PC-3 (cell line): ENCODE results near the gene TET2. TPM values are rescaled to one million over a fixed set of nuclear protein-coding genes. Genes with fewer than 3 reads are reported as not detected.

Source experiments
- ATAC-seq: fragments of 200-7000 bp; cut with Tn5 transposase; 2 replicates; pipeline ENCODE4 v1.9.1; 2020; ENCODE audit warnings: mild to moderate bottlenecking, moderate library complexity
- BruUV-seq: library from RNA; stranded (reverse); fragments of 400-500 nt; replicated peaks from 2 replicates; lab custom pipeline; 2021; lab: Mats Ljungman, UMichigan
- CTCF ChIA-PET: fragments of 300-600 bp; sonication (Branson Sonifier 250); formaldehyde crosslinking; loops from one replicate; lab custom pipeline; 2022; ENCODE audit warnings: antibody characterized with exemption; lab: Charles Lee
- POLR2A ChIA-PET: fragments of 300-600 bp; sonication (Branson Sonifier 250); formaldehyde crosslinking; loops from one replicate; lab custom pipeline; 2022; ENCODE audit warnings: antibody characterized with exemption; ENCODE audit not compliant: unreplicated experiment; lab: Charles Lee
- DNase-seq: peaks from one replicate; pipeline ENCODE4 v3.0.0-alpha.2; 2015
- H2AFZ ChIP-seq: fragments of 300-600 bp; sonication (generic); 2 replicates; pipeline ENCODE4 v1.6.0; 2016; ENCODE audit warnings: antibody characterized with exemption, low read length
- H3F3A ChIP-seq: fragments of 300-600 bp; sonication (generic); one replicate; pipeline ENCODE4 v1.6.0; 2017; ENCODE audit warnings: antibody characterized with exemption, low read length, control low read depth, mild to moderate bottlenecking; ENCODE audit not compliant: unreplicated experiment
- H3K27ac ChIP-seq: fragments of 300-600 bp; sonication (generic); 2 replicates; pipeline ENCODE4 v1.5.1; 2016; ENCODE audit warnings: mild to moderate bottlenecking, low read length
- H3K27me3 ChIP-seq: fragments of 300-600 bp; sonication (generic); 2 replicates; pipeline ENCODE4 v1.6.1; 2016; ENCODE audit warnings: low read length, mixed read lengths
- H3K36me3 ChIP-seq: fragments of 300-600 bp; sonication (generic); 2 replicates; pipeline ENCODE4 v1.6.1; 2016; ENCODE audit warnings: low read depth, mixed run types, low read length, mixed read lengths
- H3K4me1 ChIP-seq: fragments of 300-600 bp; sonication (generic); 2 replicates; pipeline ENCODE4 v1.5.1; 2016; ENCODE audit warnings: low read length; ENCODE audit not compliant: insufficient read depth
- H3K4me2 ChIP-seq: fragments of 300-600 bp; sonication (generic); 2 replicates; pipeline ENCODE4 v1.6.0; 2016; ENCODE audit warnings: low read length
- H3K4me3 ChIP-seq: fragments of 300-600 bp; sonication (generic); 2 replicates; pipeline ENCODE4 v1.5.1; 2016; ENCODE audit warnings: mild to moderate bottlenecking, low read length, mixed read lengths
- H3K79me2 ChIP-seq: fragments of 300-600 bp; sonication (generic); 2 replicates; pipeline ENCODE4 v1.6.1; 2017; ENCODE audit warnings: low read length, mixed read lengths
- H3K9ac ChIP-seq: fragments of 300-600 bp; sonication (generic); 2 replicates; pipeline ENCODE4 v1.6.0; 2016; ENCODE audit warnings: mild to moderate bottlenecking, low read length
- H3K9me2 ChIP-seq: fragments of 300-600 bp; sonication (generic); replicated peaks from 2 replicates; pipeline ENCODE4 v1.6.1; 2016; ENCODE audit warnings: mixed run types, low read length, mixed read lengths
- H3K9me3 ChIP-seq: fragments of 300-600 bp; sonication (generic); 2 replicates; pipeline ENCODE4 v1.6.1; 2016; ENCODE audit warnings: low read length, mixed read lengths
- H4K20me1 ChIP-seq: fragments of 300-600 bp; sonication (generic); 2 replicates; pipeline ENCODE4 v1.6.1; 2016; ENCODE audit warnings: low read length, mixed read lengths
- EZH2 ChIP-seq: fragments of 300-600 bp; sonication (generic); IDR thresholded peaks from one replicate; pipeline ENCODE4 v1.6.1; 2017; ENCODE audit warnings: antibody characterized with exemption, mild to moderate bottlenecking, low read length; ENCODE audit not compliant: unreplicated experiment
- EZH2phosphoT487 ChIP-seq: fragments of 300-600 bp; sonication (generic); IDR thresholded peaks from 2 replicates; pipeline ENCODE4 v1.6.1; 2018; ENCODE audit warnings: mild to moderate bottlenecking, antibody characterized with exemption, low read length, borderline replicate concordance
- intact Hi-C: fragments of 100-400 bp; cut with micrococcal nuclease; formaldehyde crosslinking; loops from 2 replicates; pipeline ENCODE4 v1.9.0; 2023
- total RNA-seq: library from RNA; depleted of rRNA; stranded (reverse); fragments of >200 nt; gene quantifications from 2 replicates; pipeline ENCODE4 v1.2.3, GENCODE V29; 2014
- TF ChIP-seq, protein P1 (sequence below): fragments of 300-600 bp; sonication (generic); conservative IDR thresholded peaks from 2 replicates; pipeline ENCODE4 v1.5.1; 2017; ENCODE audit warnings: antibody characterized with exemption, low read depth, mild to moderate bottlenecking, low read length

TET2 gene
- total RNA-seq, 1 experiment from 2014 or later: 5.6 TPM

DNA sequence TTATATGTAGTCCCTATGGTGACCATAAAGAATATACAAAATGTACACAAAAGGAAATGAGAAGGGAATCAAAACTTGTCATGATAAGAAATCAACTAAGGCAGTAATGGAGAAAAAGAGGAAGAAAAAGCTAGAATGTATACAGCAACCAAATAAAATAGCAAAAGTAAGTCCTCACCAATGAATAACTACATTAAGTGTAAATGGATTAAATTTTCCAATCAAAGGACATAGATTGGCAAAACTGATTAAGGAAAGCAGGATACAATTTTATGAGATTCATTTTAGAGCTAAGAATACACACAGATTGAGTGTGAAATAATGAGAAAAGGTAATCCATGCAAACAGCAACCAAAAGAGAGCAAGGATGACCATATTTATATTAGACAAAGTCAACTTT is 157.4 kb downstream of the TET2 start:
- no peak overlapping the region for H3K4me3 ChIP-seq
- ChIA-PET POLR2A (no interaction called here), CTCF (no interaction called here)
- H3K36me3 ChIP-seq: no peaks in the 10 kb centered on the region
- no peak for DNase-seq
- TF ChIP-seq EZH2phosphoT487: no peak
- H2AFZ ChIP-seq: no peak overlapping the region
- no peaks in the 10 kb centered on the region for H3K27me3 ChIP-seq
- H3K9me3 ChIP-seq: no peaks in the 10 kb centered on the region; the same call in 1 of the 2 replicates
- no peak overlapping the region for H3K4me2 ChIP-seq
- intact Hi-C loops: no loop called here
- H4K20me1 ChIP-seq: no peaks in the 10 kb centered on the region
- H3K4me1 ChIP-seq: no peaks in the 10 kb centered on the region
- no peak overlapping the region for H3K9ac ChIP-seq
- no peak overlapping the region for H3K27ac ChIP-seq
- no peaks in the 10 kb centered on the region for H3F3A ChIP-seq
- no TSS peak for BruUV-seq
- ATAC-seq: no peak
- no peaks in the 10 kb centered on the region for H3K9me2 ChIP-seq
- H3K79me2 ChIP-seq: no peaks in the 10 kb centered on the region

DNA sequence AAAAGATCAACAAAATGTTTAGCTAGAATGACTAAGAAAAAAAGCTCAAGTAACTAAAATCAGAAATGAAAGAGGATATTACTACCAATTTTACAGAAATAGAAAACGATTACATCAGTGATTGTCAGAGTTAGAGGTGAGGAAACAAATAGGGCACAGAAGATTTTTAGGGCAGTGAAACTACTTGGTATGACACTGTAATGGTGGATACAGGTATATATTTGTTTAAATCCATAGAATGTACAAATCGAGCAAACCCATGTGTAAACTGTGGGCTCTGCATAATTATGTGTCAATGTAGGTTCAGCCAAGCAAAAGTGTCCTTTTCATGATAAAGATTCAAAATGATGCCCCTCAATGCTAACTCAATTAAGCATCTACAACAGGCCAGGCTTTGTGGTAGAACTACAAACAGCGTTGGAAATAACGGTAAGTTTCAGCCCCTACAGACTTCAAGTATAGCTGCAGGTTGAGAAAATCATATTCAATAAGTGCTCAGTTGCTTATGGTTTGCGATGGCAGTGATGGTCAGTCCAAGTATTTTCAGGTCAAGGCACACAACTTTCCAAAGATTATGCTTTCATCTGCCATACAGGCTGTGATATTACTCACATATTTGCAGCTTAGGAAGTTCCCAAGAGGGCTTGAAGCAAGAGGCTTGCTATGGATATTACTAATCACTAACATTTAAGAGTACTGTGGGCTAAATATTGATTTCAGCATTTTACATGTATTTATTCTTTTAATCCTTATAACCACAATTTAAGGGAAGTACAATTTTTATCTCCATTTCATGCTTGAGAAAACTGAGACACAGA is 158.6 kb downstream of the TET2 start:
- no peak overlapping the region for H3K9ac ChIP-seq
- H3K27me3 ChIP-seq: no peaks in the 10 kb centered on the region
- no peak overlapping the region for H3K4me3 ChIP-seq
- no peaks in the 10 kb centered on the region for H3K9me2 ChIP-seq
- intact Hi-C loops: no loop called here
- no peaks in the 10 kb centered on the region for H3F3A ChIP-seq
- no peaks in the 10 kb centered on the region for H3K36me3 ChIP-seq
- ChIA-PET POLR2A (interaction anchor here (0.6 kb wide), 1 partner anchor 1272 kb away, joined by 8 read pairs; no protein-coding TSS in a partner anchor), CTCF (no interaction called here)
- H2AFZ ChIP-seq: no peak overlapping the region
- no peak overlapping the region for H3K27ac ChIP-seq
- ATAC-seq (no peak), DNase-seq (no peak)
- H3K4me1 ChIP-seq: no peaks in the 10 kb centered on the region
- H4K20me1 ChIP-seq: no peaks in the 10 kb centered on the region
- no peaks in the 10 kb centered on the region; the same call in 1 of the 2 replicates for H3K9me3 ChIP-seq
- H3K79me2 ChIP-seq: no peaks in the 10 kb centered on the region
- TF ChIP-seq EZH2phosphoT487: no peak
- no peak for TF ChIP-seq EZH2
- TF ChIP-seq, protein P1, sequence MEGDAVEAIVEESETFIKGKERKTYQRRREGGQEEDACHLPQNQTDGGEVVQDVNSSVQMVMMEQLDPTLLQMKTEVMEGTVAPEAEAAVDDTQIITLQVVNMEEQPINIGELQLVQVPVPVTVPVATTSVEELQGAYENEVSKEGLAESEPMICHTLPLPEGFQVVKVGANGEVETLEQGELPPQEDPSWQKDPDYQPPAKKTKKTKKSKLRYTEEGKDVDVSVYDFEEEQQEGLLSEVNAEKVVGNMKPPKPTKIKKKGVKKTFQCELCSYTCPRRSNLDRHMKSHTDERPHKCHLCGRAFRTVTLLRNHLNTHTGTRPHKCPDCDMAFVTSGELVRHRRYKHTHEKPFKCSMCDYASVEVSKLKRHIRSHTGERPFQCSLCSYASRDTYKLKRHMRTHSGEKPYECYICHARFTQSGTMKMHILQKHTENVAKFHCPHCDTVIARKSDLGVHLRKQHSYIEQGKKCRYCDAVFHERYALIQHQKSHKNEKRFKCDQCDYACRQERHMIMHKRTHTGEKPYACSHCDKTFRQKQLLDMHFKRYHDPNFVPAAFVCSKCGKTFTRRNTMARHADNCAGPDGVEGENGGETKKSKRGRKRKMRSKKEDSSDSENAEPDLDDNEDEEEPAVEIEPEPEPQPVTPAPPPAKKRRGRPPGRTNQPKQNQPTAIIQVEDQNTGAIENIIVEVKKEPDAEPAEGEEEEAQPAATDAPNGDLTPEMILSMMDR: no peak
- BruUV-seq: no TSS peak
- no peak overlapping the region for H3K4me2 ChIP-seq

DNA sequence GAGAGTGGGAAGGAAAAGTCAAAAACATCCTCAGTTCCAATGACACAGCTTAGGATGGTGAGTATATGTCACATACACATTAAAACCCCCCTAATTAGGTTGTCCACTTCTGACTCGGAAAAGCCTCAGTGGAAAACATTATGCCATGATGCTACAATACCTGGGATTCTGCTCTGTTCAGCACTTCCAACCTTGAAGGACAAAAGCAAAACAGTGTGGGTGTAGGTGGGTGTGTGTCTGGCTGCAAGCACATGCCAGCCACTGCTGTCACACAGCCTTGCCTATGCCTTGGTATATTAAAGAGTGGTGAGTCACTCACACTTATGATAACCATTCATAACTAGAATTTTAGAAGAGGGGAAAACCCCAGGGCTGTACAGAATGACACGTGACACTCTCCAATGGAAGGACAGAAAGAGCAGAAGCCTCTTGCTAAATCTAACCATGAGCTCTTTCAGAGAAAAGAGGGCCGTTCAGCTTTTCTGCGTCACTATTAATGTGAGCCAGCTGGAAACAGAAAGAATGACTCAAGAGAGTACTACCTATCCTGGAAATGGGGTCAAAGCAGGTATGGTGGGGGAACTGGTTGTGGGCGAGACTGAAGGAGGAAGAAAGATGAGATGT is 159.6 kb downstream of the TET2 start:
- TF ChIP-seq, protein P1: no peak
- Histone ChIP-seq H3K27ac (no peak overlapping the region), H3K9ac (no peak overlapping the region), H3F3A (no peaks in the 10 kb centered on the region), H3K36me3 (no peaks in the 10 kb centered on the region), H3K9me2 (no peaks in the 10 kb centered on the region), H3K4me3 (no peak overlapping the region), H3K4me1 (no peaks in the 10 kb centered on the region), H3K27me3 (no peaks in the 10 kb centered on the region), H3K9me3 (no peaks in the 10 kb centered on the region; the same call in 1 of the 2 replicates), H4K20me1 (no peaks in the 10 kb centered on the region), H3K79me2 (no peaks in the 10 kb centered on the region), H2AFZ (no peak overlapping the region), H3K4me2 (no peak overlapping the region)
- ChIA-PET POLR2A (no interaction called here), CTCF (no interaction called here)
- DNase-seq (peak; percentile 34), ATAC-seq (peak; percentile 53)
- BruUV-seq: no TSS peak
- intact Hi-C loops: no loop called here
